Colonic mucosa (tissue), 4 donors: ENCODE measurements around the gene SIX2. TPM values are rescaled to one million over a fixed set of nuclear protein-coding genes. Genes with fewer than 3 reads are reported as not detected.

Experiments
- DNase-seq: peaks from one replicate; pipeline ENCODE4 v3.0.0-alpha.2; 2020
- H3K27ac ChIP-seq: fragments of 200-600 bp; one replicate; pipeline ENCODE4 v1.8.0; 2021
- H3K27me3 ChIP-seq: fragments of 200-600 bp; one replicate; pipeline ENCODE4 v1.8.0; 2021
- H3K36me3 ChIP-seq: fragments of 200-600 bp; one replicate; pipeline ENCODE4 v1.8.0; 2021
- H3K4me1 ChIP-seq: fragments of 200-600 bp; one replicate; pipeline ENCODE4 v1.8.0; 2021; ENCODE audit warnings: mild to moderate bottlenecking
- H3K4me3 ChIP-seq: fragments of 200-600 bp; one replicate; pipeline ENCODE4 v1.8.0; 2021
- H3K9ac ChIP-seq, 2 donors: one replicate each; pipeline ENCODE4 v1.7.0; 2013; ENCODE audit warnings: control low read depth in 2 of 2, low read depth in 2 of 2, low read length in 2 of 2
- H3K9me3 ChIP-seq: fragments of 200-600 bp; one replicate; pipeline ENCODE4 v1.8.0; 2021
- CTCF ChIP-seq: fragments of 200-600 bp; IDR thresholded peaks from one replicate; pipeline ENCODE4 v1.8.0; 2022; ENCODE audit warnings: antibody characterized with exemption, mild to moderate bottlenecking
- intact Hi-C: fragments of 100-400 bp; cut with DNase I; formaldehyde crosslinking; loops from one replicate; pipeline ENCODE4 v1.14.1; 2022
- total RNA-seq, 2 donors: library from RNA; stranded (reverse); fragmentation: NEBNext Ultra II Directional in 1 of 2; extraction: Animal tissue kit (Norgen Biotek cat#: 25700) in 1 of 2; gene quantifications; one replicate each; pipeline ENCODE4 v1.2.1, GENCODE V29; 2021
- donor health status: healthy.
- donor health status: DM: no; HTN: no; CAD: no.
- donor health status: DM: no; HTN: no; CAD: no.

Gene SIX2
- total RNA-seq, 2 donors from 2014 or later: 0.10 TPM; not detected in 1

- no peak for DNase-seq
- Histone ChIP-seq H3K27me3 (peaks cover 11% of the 10 kb centered on the region), H3K36me3 (no peaks in the 10 kb centered on the region), H3K4me1 (peaks cover 6% of the 10 kb centered on the region), H3K9ac (no peak overlapping the region), H3K4me3 (no peak overlapping the region), H3K27ac (no peak overlapping the region), H3K9me3 (no peaks in the 10 kb centered on the region)
- intact Hi-C loops: loop anchor here (5.0 to 10.0 kb wide), 2 partner anchors 395 to 568 kb away; no protein-coding TSS in a partner anchor
- no peak for TF ChIP-seq CTCF
Measured at GRCh38 chr2:44959855-44960254, 49.4 kb downstream of the SIX2 start.

GRCh38 chr2:44957656-44958327 is 51.5 kb downstream of the SIX2 start:
- no peak for TF ChIP-seq CTCF
- Histone ChIP-seq H3K27ac (no peak overlapping the region), H3K36me3 (no peaks in the 10 kb centered on the region), H3K4me3 (no peak overlapping the region), H3K4me1 (peaks cover 6% of the 10 kb centered on the region), H3K9me3 (no peaks in the 10 kb centered on the region), H3K9ac (no peak overlapping the region), H3K27me3 (peaks cover 32% of the 10 kb centered on the region)
- intact Hi-C loops: loop anchor here (5.0 to 10.0 kb wide), 2 partner anchors 393 to 565 kb away; no protein-coding TSS in a partner anchor
- DNase-seq: no peak

- Histone ChIP-seq H3K27ac (no peak overlapping the region), H3K27me3 (peaks cover 41% of the 10 kb centered on the region), H3K4me1 (peaks cover 14% of the 10 kb centered on the region), H3K36me3 (no peaks in the 10 kb centered on the region), H3K9ac (no peak overlapping the region), H3K4me3 (no peak overlapping the region), H3K9me3 (no peaks in the 10 kb centered on the region)
- intact Hi-C loops: loop anchor here (5.0 to 10.0 kb wide), 2 partner anchors 392 to 565 kb away; no protein-coding TSS in a partner anchor
- no peak for DNase-seq
- TF ChIP-seq CTCF: no peak
Measured at GRCh38 chr2:44956843-44957242, 52.4 kb downstream of the SIX2 start.

GRCh38 chr2:44955593-44956392 is 53.5 kb downstream of the SIX2 start:
- peak; percentile 80 for TF ChIP-seq CTCF
- intact Hi-C loops: loop anchor here (2.0 to 10.0 kb wide), 3 partner anchors 391 to 563 kb away; no protein-coding TSS in a partner anchor
- Histone ChIP-seq H3K27me3 (peaks cover 45% of the 10 kb centered on the region), H3K4me1 (peaks cover 15% of the 10 kb centered on the region), H3K9me3 (no peaks in the 10 kb centered on the region), H3K9ac (no peak overlapping the region), H3K27ac (no peak overlapping the region), H3K4me3 (no peak overlapping the region), H3K36me3 (no peaks in the 10 kb centered on the region)
- DNase-seq: peak; percentile 71

Other genes starting within 250 kb of the SIX2 start
- gene SIX3, start 67.8 kb downstream of the SIX2 start, total RNA-seq: not detected